ENCODE data around the gene SRF.

SRF gene

DNA sequence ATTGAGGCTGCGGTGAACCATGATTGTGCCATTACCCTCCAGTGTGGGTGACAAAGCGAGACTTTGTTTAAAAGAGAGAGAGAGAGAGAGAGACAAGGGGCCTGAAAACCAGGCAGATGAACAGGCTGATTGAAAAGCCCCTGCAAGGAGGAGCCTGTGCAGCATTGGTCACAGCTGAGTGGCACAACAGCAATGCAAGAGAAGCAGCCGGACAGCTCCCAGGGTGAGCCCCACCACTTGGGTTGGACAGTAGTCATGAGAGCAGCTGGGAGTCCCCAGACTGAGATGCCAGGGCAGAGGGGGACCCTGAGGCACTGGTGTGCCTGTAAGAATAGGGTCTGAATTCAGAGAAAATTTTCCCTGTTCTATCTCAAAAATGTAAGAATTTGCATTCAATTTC is 48.0 kb downstream of the SRF start:
- no peak for DNase-seq

DNA sequence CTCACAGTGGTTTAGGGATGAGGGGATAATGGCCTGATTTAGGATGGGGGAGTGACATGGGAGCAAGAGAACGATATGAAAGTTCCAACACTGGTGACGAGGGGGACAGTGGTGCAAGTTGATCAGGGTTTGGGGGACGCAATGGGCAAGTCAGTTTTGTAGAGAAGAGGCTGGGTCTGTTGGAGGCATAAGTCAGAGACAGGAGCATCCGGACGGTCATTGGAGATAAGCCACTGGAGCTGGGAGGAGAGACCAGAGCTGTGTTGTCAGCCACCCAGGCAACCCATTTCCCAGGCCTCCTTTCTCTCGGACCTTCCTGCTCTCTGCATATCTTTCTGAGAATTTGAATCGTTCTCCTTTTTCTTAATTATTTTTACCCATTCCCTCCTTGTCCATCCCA is 48.7 kb downstream of the SRF start:
- DNase-seq, result no peak

DNA sequence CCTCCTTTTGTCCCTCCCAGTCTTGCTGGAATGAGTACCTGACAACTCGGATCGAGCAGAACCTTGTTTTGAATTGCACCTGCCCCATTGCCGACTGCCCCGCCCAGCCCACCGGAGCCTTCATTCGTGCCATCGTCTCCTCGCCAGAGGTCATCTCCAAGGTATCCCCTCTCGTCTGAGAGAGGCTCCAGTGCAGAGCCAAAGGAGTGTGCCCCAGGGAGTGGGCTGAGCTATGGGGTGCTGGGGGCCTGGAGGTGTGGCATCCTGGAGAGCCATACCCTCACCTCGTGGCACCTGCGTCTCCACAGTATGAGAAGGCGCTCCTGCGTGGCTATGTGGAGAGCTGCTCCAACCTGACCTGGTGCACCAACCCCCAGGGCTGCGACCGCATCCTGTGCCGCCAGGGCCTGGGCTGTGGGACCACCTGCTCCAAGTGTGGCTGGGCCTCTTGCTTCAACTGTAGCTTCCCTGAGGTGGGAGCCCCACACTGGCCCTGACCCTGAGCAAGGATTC is 49.4 kb downstream of the SRF start:
- DNase-seq, result no peak

DNA sequence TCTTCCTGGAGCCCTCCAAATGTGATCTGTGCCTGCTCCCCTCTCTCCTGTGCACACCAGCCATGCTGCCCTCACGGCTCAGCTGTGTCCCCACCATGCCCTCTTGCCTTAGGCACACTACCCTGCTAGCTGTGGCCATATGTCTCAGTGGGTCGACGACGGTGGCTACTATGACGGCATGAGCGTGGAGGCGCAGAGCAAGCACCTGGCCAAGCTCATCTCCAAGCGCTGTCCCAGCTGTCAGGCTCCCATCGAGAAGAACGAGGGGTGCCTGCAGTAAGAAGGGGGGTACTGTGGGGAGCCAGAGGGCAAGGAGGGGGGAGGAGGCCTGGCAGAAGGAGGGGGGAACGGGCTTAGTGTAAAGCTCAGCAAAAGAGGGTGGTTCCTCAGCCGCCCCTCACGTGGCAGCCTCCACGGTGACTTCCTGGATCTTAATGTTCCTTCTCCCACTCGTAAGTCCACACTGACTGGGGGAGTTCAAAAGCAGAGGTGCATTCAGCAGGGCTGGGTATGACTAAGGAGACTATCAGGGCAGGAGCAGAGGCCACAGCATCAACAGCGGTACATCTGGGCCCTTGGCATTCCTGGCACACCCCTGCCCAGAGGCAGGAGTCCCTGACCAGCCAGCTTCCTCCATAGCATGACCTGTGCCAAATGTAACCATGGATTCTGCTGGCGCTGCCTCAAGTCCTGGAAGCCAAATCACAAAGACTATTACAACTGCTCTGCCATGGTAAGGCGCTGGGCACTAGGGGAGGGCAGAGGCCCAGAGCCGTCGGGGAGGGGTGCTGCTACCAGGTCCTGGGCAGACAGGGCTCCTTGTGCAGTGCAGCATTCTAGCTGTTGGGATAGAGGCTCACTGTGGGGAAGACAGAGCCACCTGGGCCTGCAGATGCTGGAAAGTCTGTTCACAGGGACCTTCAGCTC is 50.2 kb downstream of the SRF start:
- no peak for DNase-seq

DNA sequence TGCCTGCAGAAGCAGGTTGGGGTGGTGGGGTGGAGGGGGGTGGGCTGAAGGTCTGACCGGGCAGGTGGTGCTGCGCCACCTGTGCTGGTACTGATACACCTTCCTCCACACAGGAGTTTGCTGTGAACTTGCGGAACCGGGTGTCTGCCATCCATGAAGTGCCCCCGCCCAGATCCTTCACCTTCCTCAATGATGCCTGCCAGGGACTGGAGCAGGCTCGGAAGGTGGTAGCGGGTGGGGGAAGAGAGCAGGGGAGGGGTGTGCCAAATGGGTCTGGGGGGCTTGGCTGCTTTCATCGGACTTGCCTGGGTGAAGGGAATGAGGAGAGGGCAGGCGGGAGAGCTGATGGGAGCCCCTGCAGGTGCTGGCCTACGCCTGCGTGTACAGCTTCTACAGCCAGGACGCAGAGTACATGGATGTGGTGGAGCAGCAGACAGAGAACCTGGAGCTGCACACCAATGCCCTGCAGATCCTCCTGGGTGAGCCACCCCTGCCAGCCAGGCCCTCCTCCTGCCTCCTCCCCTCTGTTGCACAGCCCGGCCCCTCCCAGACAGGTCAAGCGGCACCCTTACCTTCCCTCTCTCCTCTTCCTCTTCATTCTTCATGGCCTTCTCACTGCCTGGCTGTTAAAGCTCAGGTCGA is 51.5 kb downstream of the SRF start:
- no peak for DNase-seq

DNA sequence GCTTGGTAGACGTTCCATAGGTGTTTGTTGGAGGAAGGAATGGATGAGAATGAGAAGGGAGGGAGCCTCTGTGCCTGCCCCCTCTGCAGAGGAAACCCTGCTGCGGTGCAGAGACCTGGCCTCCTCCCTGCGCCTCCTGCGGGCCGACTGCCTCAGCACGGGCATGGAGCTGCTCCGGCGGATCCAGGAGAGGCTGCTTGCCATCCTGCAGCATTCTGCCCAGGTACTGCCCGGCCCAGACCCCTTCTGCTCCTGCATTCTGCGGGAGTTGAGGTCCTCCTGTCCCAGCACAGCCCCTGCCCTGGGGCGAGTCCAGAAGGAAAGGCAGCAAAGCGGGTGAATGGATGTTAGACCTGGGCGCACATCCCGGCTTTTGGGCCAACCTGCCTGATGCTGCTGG is 52.1 kb downstream of the SRF start:
- no peak for DNase-seq

DNA sequence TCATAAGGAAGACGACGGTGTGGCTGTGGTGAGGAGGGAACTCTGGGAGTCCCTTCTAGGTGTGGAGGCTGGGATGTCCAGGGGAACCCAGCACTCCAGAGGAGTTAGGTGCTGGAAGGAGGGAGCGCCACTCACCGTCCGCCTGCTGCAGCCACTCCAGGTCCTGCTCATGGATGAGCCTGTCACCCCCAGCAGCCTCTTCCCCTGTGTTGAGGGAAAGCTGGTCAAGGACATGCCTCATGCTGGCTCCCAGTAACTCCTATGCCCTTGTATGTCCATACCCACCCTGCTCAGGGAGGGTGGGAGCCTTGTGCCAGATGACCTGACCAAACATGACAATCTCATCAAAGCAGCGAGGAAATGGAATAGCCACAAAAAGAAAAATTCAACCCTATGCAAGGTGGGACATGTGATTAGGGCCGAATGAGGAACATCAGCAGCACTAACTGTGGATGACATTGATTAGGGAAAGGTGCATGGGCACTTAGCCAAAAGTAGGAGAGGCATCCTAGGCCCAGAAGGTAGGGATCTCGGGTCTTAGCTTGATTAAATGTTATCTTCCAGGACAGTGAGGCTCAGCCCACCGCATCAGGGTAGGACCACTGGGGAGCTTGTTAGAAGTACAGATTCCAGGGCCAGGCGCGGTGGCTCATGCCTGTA is 55.3 kb downstream of the SRF start:
- no peak for DNase-seq

DNA sequence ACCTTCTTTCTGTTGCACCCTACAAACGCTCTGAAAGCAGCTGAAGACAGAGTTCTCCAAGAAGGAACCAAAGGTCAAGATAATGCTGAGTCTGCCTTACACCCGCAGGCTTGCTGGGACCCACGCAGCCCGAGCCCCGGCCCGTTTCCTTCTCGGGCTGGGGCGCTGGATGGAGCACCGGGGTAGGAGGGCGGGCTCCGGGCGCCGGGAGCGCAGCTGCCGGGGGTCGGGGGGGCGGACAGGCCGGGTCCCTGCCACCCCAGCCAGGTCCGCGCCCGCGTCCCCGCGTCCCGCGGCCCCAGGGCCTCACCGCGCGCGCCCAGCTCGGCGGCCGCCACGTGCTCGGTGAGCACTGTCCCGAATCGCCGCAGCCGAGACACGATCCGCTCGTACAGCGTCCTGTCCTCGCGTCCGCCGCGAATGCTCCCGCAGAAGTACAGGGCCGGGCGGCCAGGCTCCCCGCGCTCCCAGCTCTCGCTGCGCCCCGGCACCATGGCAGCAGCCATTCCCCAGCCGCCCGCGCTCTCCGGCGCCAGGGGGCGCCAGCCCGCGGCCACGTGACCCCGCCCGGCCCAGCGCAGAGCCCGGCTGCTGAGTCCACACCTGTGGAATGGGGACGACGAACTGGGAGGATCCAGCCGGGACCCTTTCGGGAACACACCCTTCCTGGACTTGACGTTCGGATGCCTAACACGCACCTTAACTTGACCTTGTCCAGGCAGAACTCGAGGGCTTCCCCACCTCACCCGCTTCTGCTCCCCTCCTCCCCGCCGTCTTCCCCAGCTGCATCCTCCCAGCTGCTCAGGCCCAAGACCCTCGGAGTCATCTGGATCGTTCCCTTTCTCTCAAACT is 58.1 kb downstream of the SRF start, which contains the start of gene DNPH1:
Gene DNPH1, minus strand, starts transcription at position 531 of the 852 bp plus-strand sequence. Its CDS starts 25 bp downstream, at position 506.
- DNase-seq, result peak; percentile 71

DNA sequence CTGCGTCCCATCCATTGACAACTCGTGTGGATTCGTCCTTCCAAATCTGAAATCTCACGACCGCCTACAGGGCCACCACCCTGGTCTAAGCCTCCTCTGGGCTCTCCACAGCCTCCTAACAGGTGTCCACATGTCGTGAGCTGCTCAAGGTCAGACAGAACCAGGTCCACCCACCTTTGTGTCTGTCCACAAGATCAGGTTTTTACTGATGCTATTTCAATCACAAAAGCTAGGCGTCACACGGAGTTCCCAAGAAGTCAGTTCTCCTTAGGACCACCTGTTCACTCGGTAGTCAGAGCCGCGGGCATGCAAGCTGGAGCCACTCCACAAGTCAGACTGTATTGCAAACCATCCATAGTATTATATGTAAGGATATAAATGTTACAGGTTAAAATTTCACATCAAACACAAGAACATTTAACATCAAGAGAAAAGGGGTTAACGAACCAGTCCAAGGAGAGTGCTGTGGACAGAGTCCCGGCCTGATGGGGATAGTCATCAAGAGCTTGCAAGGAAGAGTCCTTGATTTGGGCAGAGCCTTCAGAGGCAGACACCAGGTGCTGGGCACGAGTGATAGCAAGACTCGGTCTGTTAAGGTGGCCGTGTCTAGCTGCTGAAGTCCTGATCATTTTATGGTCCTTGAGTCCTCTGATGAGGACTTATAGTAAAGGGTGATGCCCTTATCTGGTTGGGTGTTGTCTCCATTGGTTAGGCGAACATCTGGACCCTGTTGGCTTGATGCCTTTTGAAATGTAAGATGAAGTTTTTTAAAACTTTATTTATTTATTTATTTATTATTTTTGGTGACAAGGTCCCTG is 58.9 kb downstream of the SRF start:
- no peak for DNase-seq

DNA sequence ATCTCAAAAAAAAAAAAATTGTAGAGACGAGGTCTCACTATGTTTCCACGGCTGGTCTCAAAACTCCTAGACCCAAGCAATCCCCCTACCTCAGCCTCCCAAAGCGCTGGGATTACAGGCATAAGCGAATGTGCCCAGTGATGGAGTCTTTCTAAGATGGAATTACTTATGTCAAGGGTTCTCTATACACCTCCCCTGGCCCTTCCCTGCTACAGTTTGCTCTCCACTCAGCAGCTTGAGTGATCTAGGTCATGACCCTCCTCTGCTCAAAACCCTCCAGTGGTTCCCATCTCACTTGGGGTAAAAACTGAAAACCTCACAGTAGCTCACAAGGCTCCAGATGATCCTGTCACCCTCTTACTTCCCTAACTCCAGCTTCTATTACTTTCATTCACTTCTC is 60.0 kb downstream of the SRF start:
- DNase-seq, result no peak
